HCT116 (cell line): ENCODE results near the gene SLC6A19.

Experiments
- CBX3 ChIP-seq: IDR thresholded peaks from 2 replicates; pipeline ENCODE4 v1.6.1; 2012; ENCODE audit warnings: low read depth
- EGR1 ChIP-seq: IDR thresholded peaks from 2 replicates; pipeline ENCODE4 v1.6.1; 2012; ENCODE audit warnings: low read depth
- EZH2phosphoT487 ChIP-seq: fragments of 200-600 bp; IDR thresholded peaks from 2 replicates; pipeline ENCODE4 v1.6.1; 2018; ENCODE audit warnings: antibody characterized with exemption, borderline replicate concordance
- POLR2A ChIP-seq: IDR thresholded peaks from 2 replicates; pipeline ENCODE4 v1.7.0; 2011; ENCODE audit warnings: borderline replicate concordance; ENCODE audit not compliant: insufficient read depth, insufficient read length; ENCODE audit errors: extremely low read depth
- RAD21 ChIP-seq: IDR thresholded peaks from 2 replicates; pipeline ENCODE4 v1.6.1; 2012; ENCODE audit warnings: low read depth, mild to moderate bottlenecking
- SRF ChIP-seq: IDR thresholded peaks from 2 replicates; pipeline ENCODE4 v1.6.1; 2012; ENCODE audit warnings: low read depth
- YY1 ChIP-seq: IDR thresholded peaks from 2 replicates; pipeline ENCODE4 v1.6.1; 2011; ENCODE audit warnings: low read length, low read depth, moderate library complexity, mild to moderate bottlenecking; ENCODE audit not compliant: insufficient replicate concordance; ENCODE audit errors: extremely low read depth
- ZFX ChIP-seq: fragments of 450-650 bp; IDR thresholded peaks from 2 replicates; pipeline ENCODE4 v1.6.1; 2017
- TF ChIP-seq, protein P1 (sequence below), 3 experiments: fragments of 200-600 bp in 1 of 3; sonication (generic) in 1 of 3; IDR thresholded peaks in 2 of 3; conservative IDR thresholded peaks in 1 of 3; 2 replicates each; pipeline ENCODE4 v1.5.1; 2012 to 2017; ENCODE audit warnings: low read depth in 2 of 3, low read length in 2 of 3, antibody characterized with exemption in 1 of 3, borderline replicate concordance in 1 of 3, control low read depth in 1 of 3, mild to moderate bottlenecking in 1 of 3, mixed read lengths in 1 of 3, mixed run types in 1 of 3, moderate library complexity in 1 of 3; ENCODE audit not compliant: insufficient read depth in 1 of 3
- TF ChIP-seq, protein P2 (sequence below): IDR thresholded peaks from 2 replicates; pipeline ENCODE4 v1.6.1; 2012; ENCODE audit warnings: low read depth
- TF ChIP-seq, protein P3 (sequence below): IDR thresholded peaks from 2 replicates; pipeline ENCODE4 v1.6.1; 2012

DNA sequence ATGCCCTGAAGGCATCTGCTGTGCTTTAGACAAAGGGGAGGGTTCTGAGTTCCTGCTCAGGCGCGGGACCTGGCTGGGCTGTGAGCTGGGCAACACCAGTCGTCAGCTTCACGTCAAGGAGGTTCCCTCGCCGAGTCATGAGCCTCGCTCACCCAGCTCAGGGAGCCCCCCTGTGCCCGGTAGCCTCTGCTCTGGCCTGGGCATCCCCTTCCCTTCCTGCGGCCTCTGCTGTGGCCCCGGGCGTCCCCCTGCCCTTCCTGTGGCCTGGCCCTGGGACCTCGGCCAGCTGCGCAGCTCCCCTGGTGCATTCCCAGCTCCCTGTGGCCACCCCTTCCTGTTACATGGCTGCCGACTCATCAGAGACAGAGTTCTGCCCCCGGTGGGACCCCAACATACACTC, 63.6 kb downstream of the SLC6A19 start:
- TF ChIP-seq, protein P1, sequence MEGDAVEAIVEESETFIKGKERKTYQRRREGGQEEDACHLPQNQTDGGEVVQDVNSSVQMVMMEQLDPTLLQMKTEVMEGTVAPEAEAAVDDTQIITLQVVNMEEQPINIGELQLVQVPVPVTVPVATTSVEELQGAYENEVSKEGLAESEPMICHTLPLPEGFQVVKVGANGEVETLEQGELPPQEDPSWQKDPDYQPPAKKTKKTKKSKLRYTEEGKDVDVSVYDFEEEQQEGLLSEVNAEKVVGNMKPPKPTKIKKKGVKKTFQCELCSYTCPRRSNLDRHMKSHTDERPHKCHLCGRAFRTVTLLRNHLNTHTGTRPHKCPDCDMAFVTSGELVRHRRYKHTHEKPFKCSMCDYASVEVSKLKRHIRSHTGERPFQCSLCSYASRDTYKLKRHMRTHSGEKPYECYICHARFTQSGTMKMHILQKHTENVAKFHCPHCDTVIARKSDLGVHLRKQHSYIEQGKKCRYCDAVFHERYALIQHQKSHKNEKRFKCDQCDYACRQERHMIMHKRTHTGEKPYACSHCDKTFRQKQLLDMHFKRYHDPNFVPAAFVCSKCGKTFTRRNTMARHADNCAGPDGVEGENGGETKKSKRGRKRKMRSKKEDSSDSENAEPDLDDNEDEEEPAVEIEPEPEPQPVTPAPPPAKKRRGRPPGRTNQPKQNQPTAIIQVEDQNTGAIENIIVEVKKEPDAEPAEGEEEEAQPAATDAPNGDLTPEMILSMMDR (IDR thresholded peaks at IDR 0.05 in 2 of 3, conservative IDR thresholded peaks at IDR 0.05 in 1 of 3; ENCODE audit: borderline replicate concordance in 1 of 3, insufficient read depth in 1 of 3, low read depth in 2 of 3, low read length in 2 of 3) = no peak
- TF ChIP-seq, protein P2, sequence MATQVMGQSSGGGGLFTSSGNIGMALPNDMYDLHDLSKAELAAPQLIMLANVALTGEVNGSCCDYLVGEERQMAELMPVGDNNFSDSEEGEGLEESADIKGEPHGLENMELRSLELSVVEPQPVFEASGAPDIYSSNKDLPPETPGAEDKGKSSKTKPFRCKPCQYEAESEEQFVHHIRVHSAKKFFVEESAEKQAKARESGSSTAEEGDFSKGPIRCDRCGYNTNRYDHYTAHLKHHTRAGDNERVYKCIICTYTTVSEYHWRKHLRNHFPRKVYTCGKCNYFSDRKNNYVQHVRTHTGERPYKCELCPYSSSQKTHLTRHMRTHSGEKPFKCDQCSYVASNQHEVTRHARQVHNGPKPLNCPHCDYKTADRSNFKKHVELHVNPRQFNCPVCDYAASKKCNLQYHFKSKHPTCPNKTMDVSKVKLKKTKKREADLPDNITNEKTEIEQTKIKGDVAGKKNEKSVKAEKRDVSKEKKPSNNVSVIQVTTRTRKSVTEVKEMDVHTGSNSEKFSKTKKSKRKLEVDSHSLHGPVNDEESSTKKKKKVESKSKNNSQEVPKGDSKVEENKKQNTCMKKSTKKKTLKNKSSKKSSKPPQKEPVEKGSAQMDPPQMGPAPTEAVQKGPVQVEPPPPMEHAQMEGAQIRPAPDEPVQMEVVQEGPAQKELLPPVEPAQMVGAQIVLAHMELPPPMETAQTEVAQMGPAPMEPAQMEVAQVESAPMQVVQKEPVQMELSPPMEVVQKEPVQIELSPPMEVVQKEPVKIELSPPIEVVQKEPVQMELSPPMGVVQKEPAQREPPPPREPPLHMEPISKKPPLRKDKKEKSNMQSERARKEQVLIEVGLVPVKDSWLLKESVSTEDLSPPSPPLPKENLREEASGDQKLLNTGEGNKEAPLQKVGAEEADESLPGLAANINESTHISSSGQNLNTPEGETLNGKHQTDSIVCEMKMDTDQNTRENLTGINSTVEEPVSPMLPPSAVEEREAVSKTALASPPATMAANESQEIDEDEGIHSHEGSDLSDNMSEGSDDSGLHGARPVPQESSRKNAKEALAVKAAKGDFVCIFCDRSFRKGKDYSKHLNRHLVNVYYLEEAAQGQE = no peak
- TF ChIP-seq CBX3 (no peak), RAD21 (no peak), SRF (no peak), EZH2phosphoT487 (no peak), POLR2A (no peak), EGR1 (no peak), YY1 (no peak), ZFX (no peak)
- TF ChIP-seq, protein P3, sequence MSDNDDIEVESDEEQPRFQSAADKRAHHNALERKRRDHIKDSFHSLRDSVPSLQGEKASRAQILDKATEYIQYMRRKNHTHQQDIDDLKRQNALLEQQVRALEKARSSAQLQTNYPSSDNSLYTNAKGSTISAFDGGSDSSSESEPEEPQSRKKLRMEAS = no peak
